ENCODE measurements around the gene ATF5. TPM values are rescaled to one million over a fixed set of nuclear protein-coding genes. Genes with fewer than 3 reads are reported as not detected.
"Not testable (repeated sequence)": the region's sequence is repeated elsewhere in the genome, so short reads cannot be mapped to it uniquely, and the experiment has no call there.

ATF5 gene
- total RNA-seq, 2 donors from 2014 or later, result 52.3 to 73.6 TPM

DNA sequence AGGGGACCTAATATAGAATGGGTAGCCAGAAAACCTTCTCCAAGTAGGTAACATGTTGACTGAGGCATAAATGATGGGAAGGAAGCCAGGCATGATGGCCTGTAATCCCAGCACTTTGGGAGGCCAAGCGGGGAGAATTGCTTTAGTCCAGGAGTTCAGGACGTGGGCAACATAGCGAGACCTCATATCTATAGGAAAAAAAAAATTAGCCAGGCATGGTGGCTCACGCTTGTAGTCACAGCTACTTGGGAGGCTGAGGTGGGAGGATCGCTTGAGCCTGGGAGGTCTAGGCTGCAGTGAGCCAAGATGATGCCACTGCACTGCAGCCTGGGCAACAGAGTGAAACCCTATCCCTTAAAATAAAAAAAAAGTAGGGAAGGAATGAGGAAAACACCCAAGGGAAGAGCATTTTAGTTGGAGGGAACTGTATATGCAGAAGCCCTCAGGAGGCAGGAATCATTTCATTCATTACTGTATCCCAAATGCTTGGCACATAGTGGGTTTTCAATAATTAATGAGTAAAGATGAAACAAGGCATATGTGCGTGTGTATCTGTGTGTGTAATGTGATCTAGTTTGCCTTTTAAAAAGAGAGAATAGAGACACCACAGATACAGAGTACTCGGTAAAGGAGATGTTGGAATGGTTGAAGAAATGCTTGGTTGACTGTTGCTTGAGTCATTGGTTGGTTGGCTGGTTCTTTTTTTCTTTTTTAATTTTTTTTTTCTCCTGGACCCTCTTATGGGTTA is 2.5 kb downstream of the ATF5 start:
- H3K9me3 Mint-ChIP-seq, result peaks cover 6% of the 10 kb centered on the region in 2 donors
- H3K27ac Mint-ChIP-seq, result peak overlapping the region; percentile 5

DNA sequence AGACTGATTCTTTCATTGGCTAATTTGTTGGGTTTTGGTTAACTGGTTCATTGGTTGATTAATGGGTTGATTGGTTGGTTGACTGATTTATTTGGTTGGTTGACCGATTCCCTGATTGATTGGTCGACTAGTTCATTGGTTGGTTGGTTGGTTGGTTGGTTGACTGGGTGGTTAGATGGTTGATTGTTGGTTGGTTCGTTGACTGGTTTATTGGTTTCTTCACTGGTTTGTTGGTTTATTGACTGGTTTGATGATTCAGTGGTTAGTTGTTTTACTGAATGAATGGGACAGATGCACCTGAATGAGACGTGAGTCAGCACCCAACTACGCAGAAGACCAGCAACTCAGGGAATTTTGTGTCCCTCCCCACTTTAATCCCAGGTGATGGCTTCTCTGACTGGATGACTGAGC is 3.0 kb downstream of the ATF5 start:
- Mint-ChIP-seq H3K27me3 (ENCODE audit: low read depth) (peaks cover 11% of the 10 kb centered on the region), H3K9me3 (peaks cover 6% of the 10 kb centered on the region in 2 donors), H3K4me3 (peak overlapping the region; percentile 25 to 36), H3K4me1 (ENCODE audit: low read depth) (peaks cover 65% of the 10 kb centered on the region), H3K27ac (peak overlapping the region; percentile 5), H3K36me3 (ENCODE audit: insufficient read depth in 2 of 2) (peaks cover 26 to 36% of the 10 kb centered on the region in 2 donors)
- ATAC-seq (replicated peaks in 1 of 2), result no peak
- no peak for DNase-seq

More for the DNA sequence above, 2.5 kb downstream of the ATF5 start:
- peak overlapping the region; percentile 25 to 36 for H3K4me3 Mint-ChIP-seq
- ATAC-seq (replicated peaks in 1 of 2) (no peak), DNase-seq (no peak)
- peaks cover 71% of the 10 kb centered on the region for H3K4me1 Mint-ChIP-seq (ENCODE audit: low read depth)
- peaks cover 5% of the 10 kb centered on the region for H3K27me3 Mint-ChIP-seq (ENCODE audit: low read depth)
- peaks cover 26 to 38% of the 10 kb centered on the region in 2 donors for H3K36me3 Mint-ChIP-seq (ENCODE audit: insufficient read depth in 2 of 2)

DNA sequence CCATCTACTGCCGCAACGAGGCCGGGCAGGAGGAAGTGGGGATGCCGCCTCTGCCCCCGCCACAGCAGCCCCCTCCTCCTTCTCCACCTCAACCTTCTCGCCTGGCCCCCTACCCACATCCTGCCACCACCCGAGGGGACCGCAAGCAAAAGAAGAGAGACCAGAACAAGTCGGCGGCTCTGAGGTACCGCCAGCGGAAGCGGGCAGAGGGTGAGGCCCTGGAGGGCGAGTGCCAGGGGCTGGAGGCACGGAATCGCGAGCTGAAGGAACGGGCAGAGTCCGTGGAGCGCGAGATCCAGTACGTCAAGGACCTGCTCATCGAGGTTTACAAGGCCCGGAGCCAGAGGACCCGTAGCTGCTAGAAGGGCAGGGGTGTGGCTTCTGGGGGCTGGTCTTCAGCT is 3.7 kb downstream of the ATF5 start:
- DNase-seq (peak; percentile 63 to 73), ATAC-seq (replicated peaks in 1 of 2) (peak in 1 of 2 donors; percentile 6)
- Mint-ChIP-seq H3K27me3 (ENCODE audit: low read depth) (peaks cover 12% of the 10 kb centered on the region), H3K4me3 (peak overlapping the region; percentile 24 to 25), H3K27ac (no peak overlapping the region), H3K36me3 (ENCODE audit: insufficient read depth in 2 of 2) (peaks cover 22 to 31% of the 10 kb centered on the region in 2 donors), H3K4me1 (ENCODE audit: low read depth) (peaks cover 59% of the 10 kb centered on the region), H3K9me3 (peaks cover 6% of the 10 kb centered on the region in 2 donors)

DNA sequence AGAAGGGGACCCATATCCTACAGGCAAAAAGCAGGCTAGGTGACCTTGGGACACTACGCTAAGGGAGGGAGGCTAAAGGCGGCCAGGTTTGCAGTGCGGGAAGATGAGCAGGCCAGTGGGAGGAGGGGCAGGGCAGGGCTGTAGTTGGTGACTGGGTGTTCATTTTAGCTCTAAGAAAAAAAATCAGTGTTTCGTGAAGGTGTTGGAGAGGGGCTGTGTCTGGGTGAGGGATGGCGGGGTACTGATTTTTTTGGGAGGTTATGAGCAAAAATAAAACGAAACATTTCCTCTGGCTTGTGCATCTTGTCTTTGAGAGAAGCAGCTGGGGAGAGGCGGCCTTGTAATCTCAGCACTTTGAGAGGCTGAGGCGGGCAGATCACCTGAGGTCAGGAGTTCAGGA is 4.6 kb downstream of the ATF5 start:
- peaks cover 12% of the 10 kb centered on the region for H3K27me3 Mint-ChIP-seq (ENCODE audit: low read depth)
- H3K9me3 Mint-ChIP-seq, result peaks cover 6% of the 10 kb centered on the region in 2 donors
- H3K36me3 Mint-ChIP-seq (ENCODE audit: insufficient read depth in 2 of 2), result peaks cover 17 to 24% of the 10 kb centered on the region in 2 donors
- no peak overlapping the region for H3K4me3 Mint-ChIP-seq
- H3K4me1 Mint-ChIP-seq (ENCODE audit: low read depth), result peaks cover 49% of the 10 kb centered on the region
- DNase-seq (no peak), ATAC-seq (replicated peaks in 1 of 2) (no peak)
- peak overlapping the region; percentile 13 for H3K27ac Mint-ChIP-seq

DNA sequence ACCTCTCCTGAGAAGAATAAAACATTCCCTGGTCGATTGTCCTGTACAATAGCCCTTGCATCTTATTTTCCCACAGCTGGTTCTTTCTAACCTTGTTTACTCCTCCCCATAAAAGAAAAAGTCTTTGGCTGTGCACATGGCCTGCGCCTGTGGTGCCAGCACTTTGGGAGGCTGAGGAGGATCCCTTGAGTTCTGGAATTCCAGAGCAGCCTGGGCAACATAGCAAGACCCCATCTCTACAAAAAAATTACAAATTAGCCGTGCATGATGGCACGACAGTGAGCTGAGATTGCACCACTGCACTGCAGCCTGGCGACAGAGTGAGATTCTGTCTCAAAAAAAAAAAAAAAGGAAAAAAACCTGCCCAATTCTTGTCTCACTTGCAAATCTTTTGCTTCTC is 7.5 kb downstream of the ATF5 start:
- Mint-ChIP-seq H3K27me3 (ENCODE audit: low read depth) (peaks cover 16% of the 10 kb centered on the region), H3K9me3 (peaks cover 3% of the 10 kb centered on the region in 2 donors), H3K36me3 (ENCODE audit: insufficient read depth in 2 of 2) (peaks cover 7 to 11% of the 10 kb centered on the region in 2 donors), H3K27ac (no peak overlapping the region), H3K4me3 (no peak overlapping the region), H3K4me1 (ENCODE audit: low read depth) (peaks cover 30% of the 10 kb centered on the region)
- no peak for DNase-seq
- no peak for ATAC-seq (replicated peaks in 1 of 2)

DNA sequence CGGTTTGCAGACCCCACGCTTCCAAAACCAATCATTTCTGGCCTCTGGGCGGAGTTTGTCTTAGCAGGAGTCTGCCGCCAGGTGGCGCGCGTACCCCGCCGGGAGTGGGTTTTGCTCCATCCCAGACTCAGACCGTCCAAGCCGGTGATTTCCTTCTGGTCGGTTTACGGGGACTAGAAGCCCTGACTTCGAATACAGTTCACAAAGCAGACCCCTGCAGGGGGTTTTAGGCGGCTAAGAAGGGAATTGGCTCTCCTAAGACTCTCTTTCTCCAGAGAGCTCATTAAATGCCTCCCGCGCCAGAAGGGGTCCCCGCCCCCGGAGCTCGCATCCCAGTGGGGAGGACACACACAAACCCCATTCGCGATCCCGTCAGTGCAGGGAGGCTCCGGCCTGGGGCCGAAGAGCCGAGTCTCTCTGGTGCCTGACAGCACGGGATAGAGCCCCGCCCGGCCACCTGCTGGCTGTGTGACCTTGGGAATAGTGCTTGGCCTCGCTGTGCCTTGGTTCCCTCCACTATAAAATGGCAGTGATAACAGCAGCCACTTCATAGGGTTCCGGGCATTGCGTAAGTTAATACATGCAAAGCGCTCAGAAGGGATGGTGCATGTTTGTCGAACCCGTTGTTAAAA is 8.9 kb downstream of the ATF5 start:
- ATAC-seq (replicated peaks in 1 of 2) (peak; percentile 64 to 75), DNase-seq (peak; percentile 79 to 88)
- Mint-ChIP-seq H3K4me1 (ENCODE audit: low read depth) (peaks cover 18% of the 10 kb centered on the region), H3K36me3 (ENCODE audit: insufficient read depth in 2 of 2) (peaks cover 3 to 6% of the 10 kb centered on the region in 2 donors), H3K9me3 (no peaks in the 10 kb centered on the region), H3K27ac (no peak overlapping the region), H3K4me3 (peak overlapping the region; percentile 33 to 47), H3K27me3 (ENCODE audit: low read depth) (peaks cover 21% of the 10 kb centered on the region)

DNA sequence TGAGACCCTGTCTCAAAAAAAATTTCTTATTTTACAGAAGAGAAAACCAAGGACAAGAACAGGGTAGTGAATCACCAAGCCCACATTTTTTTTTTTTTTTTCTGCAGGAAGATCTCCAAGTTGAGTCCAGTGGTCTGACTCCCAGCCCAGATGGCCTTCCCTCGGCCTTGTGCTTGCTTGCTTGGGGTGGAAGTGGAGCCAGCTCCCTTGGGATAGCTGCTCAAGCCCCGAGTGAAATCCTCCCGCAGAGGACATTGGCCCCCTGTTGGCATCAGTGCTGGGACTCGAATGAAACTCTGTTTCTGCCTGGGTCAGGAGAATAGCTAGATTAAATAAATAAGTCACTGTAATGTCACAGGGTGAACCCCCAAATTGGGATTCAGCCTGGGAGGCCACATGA is 9.7 kb downstream of the ATF5 start:
- Mint-ChIP-seq H3K4me1 (ENCODE audit: low read depth) (peaks cover 17% of the 10 kb centered on the region), H3K9me3 (no peaks in the 10 kb centered on the region), H3K36me3 (ENCODE audit: insufficient read depth in 2 of 2) (no peaks in the 10 kb centered on the region), H3K4me3 (no peak overlapping the region), H3K27ac (no peak overlapping the region), H3K27me3 (ENCODE audit: low read depth) (peaks cover 29% of the 10 kb centered on the region)
- no peak for DNase-seq
- no peak for ATAC-seq (replicated peaks in 1 of 2)

DNA sequence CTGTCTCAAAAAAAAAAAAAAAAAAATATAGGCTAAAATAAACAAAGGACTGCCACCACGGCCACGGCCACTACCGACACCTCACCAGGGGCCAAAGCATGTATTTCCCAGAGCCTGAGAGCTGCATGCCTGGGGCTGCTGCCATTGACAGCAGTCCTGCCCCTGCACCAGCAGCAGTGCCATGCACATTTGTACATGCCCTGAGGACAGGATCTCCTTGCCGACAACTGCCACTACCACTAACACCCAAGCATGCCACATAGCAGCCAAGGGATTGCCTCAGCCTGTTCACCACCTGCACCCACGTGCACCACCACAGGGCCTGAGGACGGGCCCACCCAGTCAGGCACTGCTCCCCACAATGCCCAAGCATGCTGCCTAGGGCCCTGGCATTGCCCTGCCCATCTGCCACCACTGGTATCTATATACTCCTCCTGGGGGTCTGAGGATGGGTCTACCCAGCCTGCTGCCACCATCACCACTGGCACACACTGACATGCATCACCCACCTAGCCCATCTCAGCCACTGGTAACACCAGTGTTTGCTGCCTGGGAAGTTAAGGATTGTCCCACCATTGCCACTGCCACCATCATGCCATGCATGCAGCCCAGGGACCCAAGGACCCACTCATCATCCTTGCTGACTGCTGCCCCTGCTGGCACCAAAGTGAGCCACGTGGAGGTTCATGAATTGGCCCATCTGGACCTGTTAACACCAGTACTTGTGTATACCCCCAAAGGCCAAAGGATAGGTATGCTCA is 10.9 kb downstream of the ATF5 start:
- Mint-ChIP-seq H3K4me1 (ENCODE audit: low read depth) (peaks cover 26% of the 10 kb centered on the region), H3K4me3 (no peak overlapping the region), H3K36me3 (ENCODE audit: insufficient read depth in 2 of 2) (no peaks in the 10 kb centered on the region), H3K27me3 (ENCODE audit: low read depth) (peaks cover 32% of the 10 kb centered on the region), H3K27ac (no peak overlapping the region), H3K9me3 (no peaks in the 10 kb centered on the region)
- ATAC-seq (replicated peaks in 1 of 2) (no peak), DNase-seq (no peak)

DNA sequence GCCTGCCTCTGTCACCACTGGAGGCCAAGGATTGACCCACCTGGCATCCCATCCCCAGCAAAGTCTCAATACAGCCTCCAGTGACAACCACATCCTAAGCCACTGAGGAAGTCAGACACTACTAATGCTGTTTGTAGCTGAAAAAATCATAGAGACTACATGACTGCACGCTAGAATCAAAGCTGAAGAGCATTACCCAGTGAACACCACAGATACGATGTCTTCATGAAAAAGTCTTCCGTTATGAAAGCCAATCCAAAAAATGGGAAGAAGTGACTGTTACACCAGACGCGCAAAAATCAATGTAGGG is 11.4 kb downstream of the ATF5 start:
- ATAC-seq (replicated peaks in 1 of 2), result no peak
- peaks cover 32% of the 10 kb centered on the region for H3K27me3 Mint-ChIP-seq (ENCODE audit: low read depth)
- no peak overlapping the region for H3K4me3 Mint-ChIP-seq
- H3K36me3 Mint-ChIP-seq (ENCODE audit: insufficient read depth in 2 of 2), result no peaks in the 10 kb centered on the region
- DNase-seq, result no peak
- H3K27ac Mint-ChIP-seq, result no peak overlapping the region
- H3K4me1 Mint-ChIP-seq (ENCODE audit: low read depth), result peaks cover 30% of the 10 kb centered on the region
- H3K9me3 Mint-ChIP-seq, result no peaks in the 10 kb centered on the region

DNA sequence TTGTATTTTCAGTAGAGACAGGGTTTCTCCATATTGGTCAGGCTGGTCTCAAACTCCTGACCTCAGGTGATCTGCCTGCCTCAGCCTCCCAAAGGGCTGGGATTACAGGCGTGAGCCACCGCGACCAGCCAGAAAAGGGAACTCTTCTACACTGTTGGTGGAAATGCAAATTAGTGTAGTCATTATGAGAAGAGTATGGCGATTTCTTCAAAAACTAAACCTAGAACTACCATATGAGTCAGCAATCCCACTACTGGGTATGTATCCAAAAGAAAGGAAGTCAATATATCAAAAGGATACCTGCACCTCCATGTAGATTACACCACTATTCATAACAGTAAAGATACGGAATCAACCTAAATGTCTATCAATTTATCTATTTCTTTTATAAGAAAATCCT is 15.6 kb downstream of the ATF5 start:
- peak; percentile 81 to 88 for ATAC-seq (replicated peaks in 1 of 2)
- Mint-ChIP-seq H3K4me1 (ENCODE audit: low read depth) (peaks cover 30% of the 10 kb centered on the region), H3K27me3 (ENCODE audit: low read depth) (peaks cover 20% of the 10 kb centered on the region)
- not testable (repeated sequence) for H3K36me3 Mint-ChIP-seq (ENCODE audit: insufficient read depth in 2 of 2); H3K4me3 Mint-ChIP-seq; DNase-seq; H3K27ac Mint-ChIP-seq; H3K9me3 Mint-ChIP-seq

DNA sequence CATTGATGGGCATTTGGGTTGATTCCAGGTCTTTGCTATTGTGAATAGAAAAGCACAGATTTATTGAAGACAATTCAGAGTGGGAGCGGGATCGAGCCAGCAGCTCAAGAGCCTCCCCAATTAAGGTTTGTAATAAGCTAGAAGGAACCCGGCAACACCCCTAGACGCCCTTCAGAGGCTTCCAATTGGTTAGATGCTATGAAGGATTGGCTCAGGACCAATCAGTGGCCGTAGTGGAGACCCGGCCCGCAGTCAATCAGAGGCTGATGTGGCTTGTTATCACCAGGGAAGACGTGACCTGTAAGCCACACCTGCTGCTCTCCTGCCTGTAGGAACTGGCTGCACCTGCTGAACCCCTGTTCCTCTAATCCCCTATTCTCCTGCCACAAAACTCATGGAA is 17.4 kb downstream of the ATF5 start:
- H3K4me3 Mint-ChIP-seq, result no peak overlapping the region
- H3K27me3 Mint-ChIP-seq (ENCODE audit: low read depth), result peaks cover 16% of the 10 kb centered on the region
- H3K9me3 Mint-ChIP-seq, result no peaks in the 10 kb centered on the region
- H3K36me3 Mint-ChIP-seq (ENCODE audit: insufficient read depth in 2 of 2), result no peaks in the 10 kb centered on the region
- H3K4me1 Mint-ChIP-seq (ENCODE audit: low read depth), result peaks cover 23% of the 10 kb centered on the region
- no peak for DNase-seq
- ATAC-seq (replicated peaks in 1 of 2), result no peak
- no peak overlapping the region for H3K27ac Mint-ChIP-seq

DNA sequence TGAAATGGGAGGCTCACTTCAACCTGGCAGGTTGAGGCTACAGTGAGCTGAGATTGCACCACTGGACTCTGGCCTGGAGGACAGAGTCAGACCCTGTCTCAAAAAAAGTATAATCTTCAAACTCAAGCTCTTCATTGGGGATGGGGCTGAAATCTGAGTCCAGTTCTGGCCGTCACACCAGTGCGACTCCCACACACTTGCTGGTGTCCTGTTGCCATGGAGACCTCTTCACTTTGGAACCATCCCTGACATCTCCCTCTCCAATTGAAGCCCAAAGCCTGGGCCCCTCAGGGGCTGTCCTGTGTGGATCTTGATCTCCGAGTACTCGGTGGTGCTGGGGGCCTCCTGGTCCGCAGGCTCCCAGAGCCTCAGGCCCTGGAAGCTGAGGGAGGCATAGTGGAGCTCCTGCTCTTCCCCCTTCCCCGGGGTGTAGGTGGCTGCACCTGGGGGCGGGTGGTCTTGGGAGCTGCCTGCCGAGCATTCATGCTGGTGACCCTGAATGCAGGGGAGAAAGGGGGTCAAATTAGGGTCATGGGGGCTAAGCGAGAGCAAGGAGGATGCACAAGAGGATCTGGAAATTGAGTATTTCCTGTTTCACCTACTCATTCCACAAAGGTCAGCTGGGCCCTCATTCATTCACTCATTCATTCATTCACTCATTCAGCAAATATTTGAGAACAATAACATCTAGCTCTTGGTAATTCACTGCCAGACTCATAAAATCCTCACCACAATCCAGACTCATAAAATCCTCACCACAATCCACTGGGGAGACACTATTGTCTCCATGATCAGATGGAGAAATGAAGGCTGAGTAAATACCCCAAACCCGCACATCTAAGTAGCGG is 21.0 kb downstream of the ATF5 start:
- ATAC-seq (replicated peaks in 1 of 2) (no peak), DNase-seq (no peak)
- Mint-ChIP-seq H3K27ac (no peak overlapping the region), H3K27me3 (ENCODE audit: low read depth) (peaks cover 20% of the 10 kb centered on the region), H3K9me3 (no peaks in the 10 kb centered on the region), H3K36me3 (ENCODE audit: insufficient read depth in 2 of 2) (no peaks in the 10 kb centered on the region), H3K4me3 (no peak overlapping the region), H3K4me1 (ENCODE audit: low read depth) (peaks cover 3% of the 10 kb centered on the region)
